ENCODE data around the gene SMCHD1. TPM values are rescaled to one million over a fixed set of nuclear protein-coding genes. Genes with fewer than 3 reads are reported as not detected.
"Not testable (repeated sequence)": the region's sequence is repeated elsewhere in the genome, so short reads cannot be mapped to it uniquely, and the experiment has no call there.

SMCHD1 gene
- total and polyA plus RNA-seq, 2 experiments from 2014 or later = 7.7 to 39.0 TPM

DNA sequence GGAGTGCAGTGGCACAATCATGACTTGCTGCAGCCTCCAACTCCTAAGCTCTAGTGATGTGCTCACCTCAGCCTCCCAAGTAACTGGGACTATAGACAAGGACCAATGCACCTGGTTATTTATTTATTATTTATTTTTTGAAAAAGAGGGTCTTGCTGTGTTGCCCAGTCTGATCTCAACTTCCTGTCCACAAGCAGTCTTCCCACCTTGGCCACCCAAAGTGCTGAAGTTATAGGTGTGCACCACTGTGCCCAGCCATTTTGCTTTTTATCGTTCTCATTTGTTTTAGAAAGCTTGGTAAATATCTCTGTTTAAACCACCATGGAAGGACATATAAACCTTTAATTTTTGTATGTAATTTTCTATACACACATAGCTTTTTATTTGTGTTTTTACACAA is 74.2 kb downstream of the SMCHD1 start:
- Histone ChIP-seq H3K4me3 (no peak overlapping the region), H3K27ac (ENCODE audit: low read depth) (no peak overlapping the region), H3K4me1 (ENCODE audit: insufficient read depth) (no peaks in the 10 kb centered on the region), H3K27me3 (ENCODE audit: insufficient read depth) (no peaks in the 10 kb centered on the region), H3K36me3 (ENCODE audit: insufficient read depth) (no peaks in the 10 kb centered on the region; the same call in 1 of the 2 replicates), H2AFZ (no peak overlapping the region), H3K4me2 (no peak overlapping the region), H3F3A (replicated peaks; ENCODE audit: low read depth) (no peaks in the 10 kb centered on the region), H3K79me2 (replicated peaks; ENCODE audit: insufficient read depth) (no peaks in the 10 kb centered on the region), H4K20me1 (replicated peaks; ENCODE audit: insufficient read depth) (no peaks in the 10 kb centered on the region), H3K9me2 (ENCODE audit: insufficient read depth) (no peaks in the 10 kb centered on the region)
- Mint-ChIP-seq H3K27ac (no peak overlapping the region), H3K9me3 (no peaks in the 10 kb centered on the region), H3K4me3 (no peak overlapping the region), H3K4me1 (no peaks in the 10 kb centered on the region), H3K36me3 (ENCODE audit: low read depth) (peaks cover 48% of the 10 kb centered on the region), H3K27me3 (ENCODE audit: insufficient read depth, low read depth, poor library complexity) (peaks cover 2% of the 10 kb centered on the region)
- TF ChIP-seq STAT1 (IDR thresholded peaks at IDR 0.05; ENCODE audit: unreplicated experiment) (no peak), POLR2AphosphoS5 (IDR thresholded peaks at IDR 0.05; ENCODE audit: low read depth) (no peak), ZNF114 (CRISPR knock-in tag; IDR thresholded peaks at IDR 0.05) (no peak), ZNF331 (CRISPR knock-in tag; IDR thresholded peaks at IDR 0.05; ENCODE audit: low read depth) (no peak)
- TF ChIP-seq, protein P1, sequence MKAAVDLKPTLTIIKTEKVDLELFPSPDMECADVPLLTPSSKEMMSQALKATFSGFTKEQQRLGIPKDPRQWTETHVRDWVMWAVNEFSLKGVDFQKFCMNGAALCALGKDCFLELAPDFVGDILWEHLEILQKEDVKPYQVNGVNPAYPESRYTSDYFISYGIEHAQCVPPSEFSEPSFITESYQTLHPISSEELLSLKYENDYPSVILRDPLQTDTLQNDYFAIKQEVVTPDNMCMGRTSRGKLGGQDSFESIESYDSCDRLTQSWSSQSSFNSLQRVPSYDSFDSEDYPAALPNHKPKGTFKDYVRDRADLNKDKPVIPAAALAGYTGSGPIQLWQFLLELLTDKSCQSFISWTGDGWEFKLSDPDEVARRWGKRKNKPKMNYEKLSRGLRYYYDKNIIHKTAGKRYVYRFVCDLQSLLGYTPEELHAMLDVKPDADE (IDR thresholded peaks at IDR 0.05) = no peak
- no peak for DNase-seq (ENCODE audit: low spot score)
- no peak for ATAC-seq

DNA sequence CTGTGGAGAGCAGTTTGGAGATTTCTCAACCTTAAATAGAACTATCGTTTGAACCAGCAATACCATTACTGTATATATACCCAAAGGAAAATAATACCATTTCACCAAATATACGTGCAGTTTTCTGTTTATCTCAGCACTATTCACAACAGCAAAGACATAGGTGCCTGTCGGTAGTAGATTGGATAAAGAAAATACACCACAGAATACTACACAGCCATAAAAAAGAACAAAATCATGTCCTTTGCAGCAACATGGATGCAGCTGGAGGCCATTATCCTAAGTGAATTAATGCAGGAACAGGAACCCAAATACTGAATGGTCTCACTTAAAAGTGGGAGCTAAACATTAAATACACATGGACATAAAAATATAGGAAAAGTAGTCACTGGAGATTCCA is 81.3 kb downstream of the SMCHD1 start:
- Histone ChIP-seq H4K20me1 (replicated peaks; ENCODE audit: insufficient read depth) (no peaks in the 10 kb centered on the region), H3K9me2 (ENCODE audit: insufficient read depth) (no peaks in the 10 kb centered on the region), H2AFZ (no peak overlapping the region), H3F3A (replicated peaks; ENCODE audit: low read depth) (no peaks in the 10 kb centered on the region), H3K4me2 (no peak overlapping the region), H3K4me1 (ENCODE audit: insufficient read depth) (no peaks in the 10 kb centered on the region), H3K27me3 (ENCODE audit: insufficient read depth) (no peaks in the 10 kb centered on the region), H3K4me3 (no peak overlapping the region), H3K36me3 (ENCODE audit: insufficient read depth) (no peaks in the 10 kb centered on the region; the same call in 1 of the 2 replicates), H3K27ac (ENCODE audit: low read depth) (no peak overlapping the region), H3K79me2 (replicated peaks; ENCODE audit: insufficient read depth) (no peaks in the 10 kb centered on the region)
- Mint-ChIP-seq H3K4me3 (no peak overlapping the region), H3K4me1 (no peaks in the 10 kb centered on the region), H3K36me3 (ENCODE audit: low read depth) (peaks cover 61% of the 10 kb centered on the region), H3K27me3 (ENCODE audit: insufficient read depth, low read depth, poor library complexity) (peaks cover 2% of the 10 kb centered on the region), H3K9me3 (no peaks in the 10 kb centered on the region), H3K27ac (no peak overlapping the region)
- DNase-seq (ENCODE audit: low spot score) (no peak), ATAC-seq (no peak)
- no peak for TF ChIP-seq STAT1 (IDR thresholded peaks at IDR 0.05; ENCODE audit: unreplicated experiment)
- no peak for TF ChIP-seq POLR2AphosphoS5 (IDR thresholded peaks at IDR 0.05; ENCODE audit: low read depth)
- no peak for TF ChIP-seq ZNF114 (CRISPR knock-in tag; IDR thresholded peaks at IDR 0.05)
- TF ChIP-seq CREB1 (CRISPR knock-in tag; IDR thresholded peaks at IDR 0.05; ENCODE audit: low read depth) = no peak
- TF ChIP-seq, protein P1 (IDR thresholded peaks at IDR 0.05) = no peak

DNA sequence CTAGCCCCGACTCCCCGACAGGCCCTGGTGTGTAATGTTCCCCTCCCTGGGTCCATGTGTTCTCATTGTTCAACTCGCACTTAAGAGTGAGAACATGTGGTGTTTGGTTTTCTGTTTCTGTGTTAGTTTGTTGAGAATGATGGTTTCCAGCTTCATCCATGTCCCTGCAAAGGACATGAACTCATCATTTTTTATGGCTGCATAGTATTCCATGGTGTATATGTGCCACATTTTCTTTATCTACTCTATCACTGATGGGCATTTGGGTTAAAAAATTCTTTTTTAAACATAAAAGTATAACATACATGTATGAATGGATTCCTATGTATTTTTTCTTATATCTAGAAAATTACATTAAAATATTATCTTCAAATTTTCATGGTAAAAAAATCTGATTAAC is 84.6 kb downstream of the SMCHD1 start:
- H3K27ac Mint-ChIP-seq; H4K20me1 ChIP-seq (replicated peaks; ENCODE audit: insufficient read depth); H3K27ac ChIP-seq (ENCODE audit: low read depth); DNase-seq (ENCODE audit: low spot score); H3K4me2 ChIP-seq; H3K36me3 ChIP-seq (ENCODE audit: insufficient read depth); H2AFZ ChIP-seq; H3K4me1 Mint-ChIP-seq; H3K79me2 ChIP-seq (replicated peaks; ENCODE audit: insufficient read depth); H3K4me1 ChIP-seq (ENCODE audit: insufficient read depth); H3K4me3 Mint-ChIP-seq; H3F3A ChIP-seq (replicated peaks; ENCODE audit: low read depth); ATAC-seq; H3K9me2 ChIP-seq (ENCODE audit: insufficient read depth); H3K27me3 ChIP-seq (ENCODE audit: insufficient read depth); H3K4me3 ChIP-seq; H3K27me3 Mint-ChIP-seq (ENCODE audit: insufficient read depth, low read depth, poor library complexity); H3K9me3 Mint-ChIP-seq: not testable (repeated sequence)
- peaks cover 49% of the 10 kb centered on the region; the same call in 2 of the 3 replicates for H3K36me3 Mint-ChIP-seq (ENCODE audit: low read depth)
